ENCODE data around the gene PALLD.

PALLD gene

GRCh38 chr4:168886351-168886750 is 389.5 kb downstream of the PALLD start:
- peaks cover 40 to 96% of the 10 kb centered on the region in 2 donors for H3K36me3 ChIP-seq (replicated peaks in 1 of 2; ENCODE audit: control insufficient read depth in 2 of 2, insufficient read depth in 2 of 2, low read length in 2 of 2)
- no peak overlapping the region for H3K27ac ChIP-seq (replicated peaks; ENCODE audit: low read length)
- H2AK5ac ChIP-seq (ENCODE audit: low read depth, low read length) = no peak overlapping the region

GRCh38 chr4:168887809-168888208 is 391.0 kb downstream of the PALLD start:
- peaks cover 0 to under 1% of the 10 kb centered on the region in 2 donors for H3K9me3 ChIP-seq (replicated peaks in 1 of 2; ENCODE audit: control insufficient read depth in 2 of 2, insufficient read depth in 1 of 2, low read depth in 1 of 2, low read length in 2 of 2)
- H2BK120ac ChIP-seq (ENCODE audit: low read depth, low read length) = no peak overlapping the region
- WGBS, 2 donors (ENCODE audit: extremely low coverage in 2 of 2, insufficient read length in 2 of 2, insufficient replicate concordance in 1 of 2) = no CpG with 5 or more reads among the region's 1 CpG
- no peak overlapping the region for H2AFZ ChIP-seq (ENCODE audit: low read length)
- DNase-seq (ENCODE audit: low spot score) = no peak
- H2BK15ac ChIP-seq (ENCODE audit: low read length) = no peak overlapping the region
- H3K4me3 ChIP-seq (ENCODE audit: low read length in 2 of 2) = no peak overlapping the region
- H3K18ac ChIP-seq (ENCODE audit: low read length) = no peak overlapping the region
- no peak overlapping the region for H3K23ac ChIP-seq (ENCODE audit: low read depth, low read length, poor library complexity)
- no peak overlapping the region for H2BK12ac ChIP-seq (ENCODE audit: low read length)
- peaks cover 33 to 96% of the 10 kb centered on the region in 2 donors for H3K36me3 ChIP-seq (replicated peaks in 1 of 2; ENCODE audit: control insufficient read depth in 2 of 2, insufficient read depth in 2 of 2, low read length in 2 of 2)
- H3K4me1 ChIP-seq (ENCODE audit: control insufficient read depth in 2 of 2, insufficient read depth in 1 of 2, low read depth in 1 of 2, low read length in 2 of 2) = peaks cover 0 to 2% of the 10 kb centered on the region in 2 donors
- H3K14ac ChIP-seq (ENCODE audit: low read length) = no peak overlapping the region
- H4K91ac ChIP-seq (ENCODE audit: low read depth, low read length, poor library complexity) = no peak overlapping the region
- no peak overlapping the region for H3K27ac ChIP-seq (replicated peaks; ENCODE audit: low read length)
- peaks cover 3% of the 10 kb centered on the region for H3K79me1 ChIP-seq (ENCODE audit: low read depth, low read length)
- H2AK5ac ChIP-seq (ENCODE audit: low read depth, low read length) = no peak overlapping the region
- no peak overlapping the region for H3K4ac ChIP-seq (ENCODE audit: low read length)
- no peak overlapping the region for H3K9ac ChIP-seq (ENCODE audit: low read depth, low read length, poor library complexity)
- H3K27me3 ChIP-seq (ENCODE audit: control insufficient read depth in 3 of 3, insufficient read depth in 3 of 3, low read depth in 1 of 3, low read length in 3 of 3) = no peaks in the 10 kb centered on the region
- no peak overlapping the region for H3K4me2 ChIP-seq (ENCODE audit: insufficient read depth, low read length, poor library complexity, severe bottlenecking)
- no peak overlapping the region for H2BK5ac ChIP-seq (ENCODE audit: low read length)
- no peak overlapping the region for H4K8ac ChIP-seq (ENCODE audit: low read depth, low read length)

More at GRCh38 chr4:168886351-168886750, 389.5 kb downstream of the PALLD start:
- Histone ChIP-seq H4K91ac (ENCODE audit: low read depth, low read length, poor library complexity) (no peak overlapping the region), H3K4me1 (ENCODE audit: control insufficient read depth in 2 of 2, insufficient read depth in 1 of 2, low read depth in 1 of 2, low read length in 2 of 2) (peaks cover 0 to 2% of the 10 kb centered on the region in 2 donors), H2BK12ac (ENCODE audit: low read length) (no peak overlapping the region), H2BK5ac (ENCODE audit: low read length) (no peak overlapping the region), H3K18ac (ENCODE audit: low read length) (no peak overlapping the region), H2BK120ac (ENCODE audit: low read depth, low read length) (no peak overlapping the region), H3K23ac (ENCODE audit: low read depth, low read length, poor library complexity) (no peak overlapping the region), H3K4me2 (ENCODE audit: insufficient read depth, low read length, poor library complexity, severe bottlenecking) (no peak overlapping the region), H2AFZ (ENCODE audit: low read length) (no peak overlapping the region), H3K4me3 (ENCODE audit: low read length in 2 of 2) (no peak overlapping the region), H4K8ac (ENCODE audit: low read depth, low read length) (no peak overlapping the region), H3K4ac (ENCODE audit: low read length) (no peak overlapping the region), H2BK15ac (ENCODE audit: low read length) (no peak overlapping the region), H3K9ac (ENCODE audit: low read depth, low read length, poor library complexity) (no peak overlapping the region), H3K79me1 (ENCODE audit: low read depth, low read length) (peaks cover 3% of the 10 kb centered on the region), H3K9me3 (replicated peaks in 1 of 2; ENCODE audit: control insufficient read depth in 2 of 2, insufficient read depth in 1 of 2, low read depth in 1 of 2, low read length in 2 of 2) (peaks cover 0 to 6% of the 10 kb centered on the region in 2 donors), H3K14ac (ENCODE audit: low read length) (no peak overlapping the region), H3K27me3 (ENCODE audit: control insufficient read depth in 3 of 3, insufficient read depth in 3 of 3, low read depth in 1 of 3, low read length in 3 of 3) (no peaks in the 10 kb centered on the region)
- DNase-seq (ENCODE audit: low spot score) = no peak

DNA sequence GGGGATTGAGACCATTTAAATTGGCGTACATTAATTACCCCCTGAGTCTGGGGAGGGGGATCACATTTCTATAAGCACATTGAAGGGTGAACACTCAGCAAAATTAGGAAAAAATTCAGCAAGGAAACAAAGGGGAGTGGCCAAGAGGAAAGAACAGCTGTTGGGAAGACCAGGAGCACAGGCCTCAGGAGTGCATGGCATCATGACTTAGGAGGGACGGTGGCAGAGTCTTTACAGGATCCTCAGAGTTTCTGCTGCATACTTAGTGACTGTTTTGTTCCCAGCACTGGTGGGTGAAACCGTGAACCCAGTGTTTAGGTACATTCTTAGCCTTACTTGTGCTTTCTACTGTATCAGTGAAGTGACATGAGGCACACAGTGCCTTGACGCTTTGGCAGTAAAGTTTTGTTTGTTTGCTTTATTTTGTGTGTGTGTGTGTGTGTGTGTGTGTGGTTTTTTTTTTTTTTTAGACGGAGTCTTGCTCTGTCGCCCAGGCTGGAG is 391.9 kb downstream of the PALLD start:
- H3K79me1 ChIP-seq (ENCODE audit: low read depth, low read length) = peaks cover 3% of the 10 kb centered on the region
- no peak overlapping the region for H2AFZ ChIP-seq (ENCODE audit: low read length)
- H3K36me3 ChIP-seq (replicated peaks in 1 of 2; ENCODE audit: control insufficient read depth in 2 of 2, insufficient read depth in 2 of 2, low read length in 2 of 2) = peaks cover 39 to 96% of the 10 kb centered on the region in 2 donors
- no peak overlapping the region for H3K14ac ChIP-seq (ENCODE audit: low read length)
- no peak overlapping the region for H4K8ac ChIP-seq (ENCODE audit: low read depth, low read length)
- no peak overlapping the region for H3K27ac ChIP-seq (replicated peaks; ENCODE audit: low read length)
- H2BK120ac ChIP-seq (ENCODE audit: low read depth, low read length) = no peak overlapping the region
- DNase-seq (ENCODE audit: low spot score) = no peak
- H4K91ac ChIP-seq (ENCODE audit: low read depth, low read length, poor library complexity) = no peak overlapping the region
- peaks cover 0 to 2% of the 10 kb centered on the region in 2 donors for H3K9me3 ChIP-seq (replicated peaks in 1 of 2; ENCODE audit: control insufficient read depth in 2 of 2, insufficient read depth in 1 of 2, low read depth in 1 of 2, low read length in 2 of 2)
- no peaks in the 10 kb centered on the region for H3K27me3 ChIP-seq (ENCODE audit: control insufficient read depth in 3 of 3, insufficient read depth in 3 of 3, low read depth in 1 of 3, low read length in 3 of 3)
- H3K4me2 ChIP-seq (ENCODE audit: insufficient read depth, low read length, poor library complexity, severe bottlenecking) = no peak overlapping the region
- no peak overlapping the region for H3K23ac ChIP-seq (ENCODE audit: low read depth, low read length, poor library complexity)
- no peak overlapping the region for H2BK5ac ChIP-seq (ENCODE audit: low read length)
- H3K4me1 ChIP-seq (ENCODE audit: control insufficient read depth in 2 of 2, insufficient read depth in 1 of 2, low read depth in 1 of 2, low read length in 2 of 2) = peaks cover 0 to 2% of the 10 kb centered on the region in 2 donors
- no peak overlapping the region for H2AK5ac ChIP-seq (ENCODE audit: low read depth, low read length)
- H3K4me3 ChIP-seq (ENCODE audit: low read length in 2 of 2) = no peak overlapping the region
- no peak overlapping the region for H3K18ac ChIP-seq (ENCODE audit: low read length)
- no peak overlapping the region for H3K4ac ChIP-seq (ENCODE audit: low read length)
- H2BK15ac ChIP-seq (ENCODE audit: low read length) = no peak overlapping the region
- H3K9ac ChIP-seq (ENCODE audit: low read depth, low read length, poor library complexity) = no peak overlapping the region
- WGBS, 2 donors (ENCODE audit: extremely low coverage in 2 of 2, insufficient read length in 2 of 2, insufficient replicate concordance in 1 of 2) = no CpG with 5 or more reads among the region's 6 CpGs
- no peak overlapping the region for H2BK12ac ChIP-seq (ENCODE audit: low read length)

- Histone ChIP-seq H3K4me2 (ENCODE audit: insufficient read depth, low read length, poor library complexity, severe bottlenecking) (no peak overlapping the region), H2BK120ac (ENCODE audit: low read depth, low read length) (no peak overlapping the region)
Measured at GRCh38 chr4:168891086-168891485, 394.2 kb downstream of the PALLD start.

More at GRCh38 chr4:168891086-168891485, 394.2 kb downstream of the PALLD start:
- Histone ChIP-seq H3K4me3 (ENCODE audit: low read length in 2 of 2) (no peak overlapping the region), H3K36me3 (replicated peaks in 1 of 2; ENCODE audit: control insufficient read depth in 2 of 2, insufficient read depth in 2 of 2, low read length in 2 of 2) (peaks cover 38 to 95% of the 10 kb centered on the region in 2 donors), H3K9me3 (replicated peaks in 1 of 2; ENCODE audit: control insufficient read depth in 2 of 2, insufficient read depth in 1 of 2, low read depth in 1 of 2, low read length in 2 of 2) (peaks cover 0 to 2% of the 10 kb centered on the region in 2 donors), H3K4me1 (ENCODE audit: control insufficient read depth in 2 of 2, insufficient read depth in 1 of 2, low read depth in 1 of 2, low read length in 2 of 2) (no peaks in the 10 kb centered on the region), H3K23ac (ENCODE audit: low read depth, low read length, poor library complexity) (no peak overlapping the region), H2AK5ac (ENCODE audit: low read depth, low read length) (no peak overlapping the region), H3K18ac (ENCODE audit: low read length) (no peak overlapping the region), H3K27me3 (ENCODE audit: control insufficient read depth in 3 of 3, insufficient read depth in 3 of 3, low read depth in 1 of 3, low read length in 3 of 3) (no peaks in the 10 kb centered on the region), H3K9ac (ENCODE audit: low read depth, low read length, poor library complexity) (no peak overlapping the region), H2BK5ac (ENCODE audit: low read length) (no peak overlapping the region), H2BK12ac (ENCODE audit: low read length) (no peak overlapping the region), H4K91ac (ENCODE audit: low read depth, low read length, poor library complexity) (no peak overlapping the region), H2AFZ (ENCODE audit: low read length) (no peak overlapping the region), H3K14ac (ENCODE audit: low read length) (no peak overlapping the region), H2BK15ac (ENCODE audit: low read length) (no peak overlapping the region), H3K79me1 (ENCODE audit: low read depth, low read length) (peaks cover 3% of the 10 kb centered on the region), H4K8ac (ENCODE audit: low read depth, low read length) (no peak overlapping the region), H3K27ac (replicated peaks; ENCODE audit: low read length) (no peak overlapping the region), H3K4ac (ENCODE audit: low read length) (no peak overlapping the region)
- no peak for DNase-seq (ENCODE audit: low spot score)
- WGBS, 2 donors (ENCODE audit: extremely low coverage in 2 of 2, insufficient read length in 2 of 2, insufficient replicate concordance in 1 of 2) = no CpG with 5 or more reads among the region's 2 CpGs

Data from neuronal stem cell (in vitro differentiated cells).